Breast epithelium (tissue), 3 donors: Measurements from ENCODE around the gene SNRPB.

Experiments used
- CTCF ChIP-seq, 3 donors: fragments of 450-650 bp; IDR thresholded peaks; one replicate each; pipeline ENCODE4 v1.5.1; 2016 to 2017; ENCODE audit warnings: antibody characterized with exemption in 3 of 3, mild to moderate bottlenecking in 3 of 3, moderate library complexity in 3 of 3
- POLR2A ChIP-seq: fragments of 450-650 bp; IDR thresholded peaks from one replicate; pipeline ENCODE4 v1.6.1; 2016; ENCODE audit warnings: antibody characterized with exemption, mild to moderate bottlenecking, moderate library complexity
- POLR2AphosphoS5 ChIP-seq, 3 donors: sonication (generic); formaldehyde crosslinking; IDR thresholded peaks; one replicate each; pipeline ENCODE4 v1.6.1; 2017; ENCODE audit warnings: antibody characterized with exemption in 3 of 3

DNA sequence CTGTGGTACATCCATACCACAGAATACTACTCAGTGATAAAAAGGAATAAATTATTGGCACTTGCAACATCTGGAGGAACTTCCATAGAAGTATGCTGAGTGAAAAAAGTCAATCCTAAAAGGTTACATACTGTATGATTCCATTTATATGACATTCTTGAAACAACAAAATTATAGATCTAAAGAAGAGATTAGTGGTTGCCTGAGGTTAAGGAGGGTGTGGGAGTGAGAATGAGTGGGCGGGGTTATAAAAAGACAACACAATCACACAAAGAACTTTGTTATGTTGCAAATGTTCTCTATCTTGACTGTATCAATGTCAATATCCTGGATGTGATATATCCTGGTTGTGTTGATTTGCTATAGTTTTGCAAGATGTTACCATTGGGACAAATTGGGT lies 21.2 kb downstream of the SNRPB start:
- no peak for TF ChIP-seq CTCF (IDR thresholded peaks at IDR 0.05)
- no peak for TF ChIP-seq POLR2AphosphoS5 (IDR thresholded peaks at IDR 0.05)
- no peak for TF ChIP-seq POLR2A
